RCC 7860 (cell line): ENCODE measurements around the gene STAT5B.

Experiments used
- DNase-seq: peaks from one replicate; pipeline ENCODE4 v3.0.0-alpha.2; 2015; ENCODE audit warnings: low spot score
- FAIRE-seq: peaks from 2 replicates; lab custom pipeline; 2012; peaks lifted over from hg19 to GRCh38; lab: Jason Lieb, UNC

STAT5B gene

GRCh38 chr17:42159796-42160530 lies 116.2 kb downstream of the STAT5B start:
- no peak for FAIRE-seq
- DNase-seq = no peak

GRCh38 chr17:42155614-42156045 lies 120.6 kb downstream of the STAT5B start:
- no peak for FAIRE-seq
- no peak for DNase-seq

- peak; percentile 5 for DNase-seq
- no peak for FAIRE-seq
Observed at GRCh38 chr17:42153919-42154742, 122.1 kb downstream of the STAT5B start.
